SK-N-MC (cell line): ENCODE measurements around the gene TENT5C.

Experiments used
- EZH2 ChIP-seq: fragments of 200-600 bp; sonication (generic); IDR thresholded peaks from one replicate; pipeline ENCODE4 v1.6.1; 2017; ENCODE audit warnings: antibody characterized with exemption
- POLR2AphosphoS5 ChIP-seq: IDR thresholded peaks from 2 replicates; pipeline ENCODE4 v1.6.1; 2012; ENCODE audit warnings: mild to moderate bottlenecking, low read depth, low read length, borderline replicate concordance

DNA sequence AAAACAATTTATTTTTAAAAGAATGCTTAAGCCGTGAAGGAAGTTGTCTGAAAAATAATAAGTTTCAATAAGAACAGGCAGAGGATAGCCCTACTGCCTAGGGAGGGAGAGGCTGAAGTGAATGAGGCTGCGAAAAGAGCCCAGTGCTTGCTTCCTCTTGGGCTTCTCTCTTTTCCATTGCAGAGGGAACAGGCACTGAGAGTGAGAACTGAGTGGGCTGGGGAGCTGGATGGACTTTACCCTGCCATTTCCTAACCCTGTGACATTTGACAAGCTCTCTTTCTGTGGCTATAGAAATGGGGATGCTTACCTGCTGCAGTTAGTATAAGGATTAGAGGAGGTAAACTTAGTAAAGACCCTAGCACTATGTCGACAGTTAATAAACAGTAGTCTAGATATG is 30.0 kb downstream of the TENT5C start:
- no peak for TF ChIP-seq POLR2AphosphoS5
- TF ChIP-seq EZH2, result no peak
